NT2/D1 (cell line): ENCODE data around the gene PPP1R15A.
"Not testable (repeated sequence)": the region's sequence is repeated elsewhere in the genome, so short reads cannot be mapped to it uniquely, and the experiment has no call there.

ENCODE experiments used
- DNase-seq: peaks from one replicate; pipeline ENCODE4 v3.0.0-alpha.2; 2011; ENCODE audit warnings: low read depth, low spot score
- H3K27me3 ChIP-seq: 2 replicates; pipeline ENCODE4 v1.6.0; 2011; ENCODE audit warnings: mild to moderate bottlenecking; ENCODE audit not compliant: insufficient read length, insufficient read depth
- H3K36me3 ChIP-seq: 2 replicates; pipeline ENCODE4 v1.6.1; 2011; ENCODE audit warnings: mild to moderate bottlenecking, low read length, mixed read lengths; ENCODE audit not compliant: insufficient read depth, insufficient read length
- H3K4me1 ChIP-seq: 2 replicates; pipeline ENCODE4 v1.5.1; 2011; ENCODE audit not compliant: insufficient read depth, insufficient read length
- H3K4me3 ChIP-seq: 2 replicates; pipeline ENCODE4 v1.5.1; 2011; ENCODE audit warnings: low read depth; ENCODE audit not compliant: insufficient read length
- H3K9ac ChIP-seq: 2 replicates; pipeline ENCODE4 v1.6.0; 2011; ENCODE audit warnings: low read depth; ENCODE audit not compliant: insufficient read length
- H3K9me3 ChIP-seq: 2 replicates; pipeline ENCODE4 v1.5.1; 2011; ENCODE audit warnings: mild to moderate bottlenecking, low read length; ENCODE audit not compliant: insufficient read depth
- SUZ12 ChIP-seq: IDR thresholded peaks from 2 replicates; pipeline ENCODE4 v1.6.1; 2011; ENCODE audit not compliant: insufficient read length, insufficient read depth; ENCODE audit errors: extremely low read depth
- YY1 ChIP-seq: IDR thresholded peaks from 2 replicates; pipeline ENCODE4 v1.6.1; 2011; ENCODE audit not compliant: insufficient read length, insufficient read depth
- ZNF274 ChIP-seq: IDR thresholded peaks from 2 replicates; pipeline ENCODE4 v1.6.1; 2011; ENCODE audit warnings: mild to moderate bottlenecking, low read depth, low read length

Gene PPP1R15A

DNA sequence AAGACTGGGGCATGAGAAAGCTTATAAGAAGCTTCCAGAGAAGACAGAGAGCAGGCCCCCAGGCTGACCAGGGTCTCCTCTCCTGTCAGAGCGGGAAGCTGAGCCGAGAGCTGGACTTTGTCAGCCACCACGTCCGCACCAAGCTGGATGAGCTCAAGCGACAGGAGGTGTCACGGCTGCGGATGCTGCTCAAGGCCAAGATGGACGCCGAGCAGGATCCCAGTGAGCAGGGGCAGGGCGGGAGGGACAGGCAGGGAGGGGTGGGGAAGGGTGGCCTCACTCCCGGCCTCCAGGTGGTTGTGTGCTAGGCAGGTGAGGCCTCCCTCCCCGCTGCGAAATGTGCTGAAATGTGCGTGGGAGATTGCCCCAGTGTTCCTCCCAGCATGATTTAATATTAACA lies 33.4 kb downstream of the PPP1R15A start:
- TF ChIP-seq YY1, result no peak
- no peak for TF ChIP-seq ZNF274
- no peak for TF ChIP-seq SUZ12
- Histone ChIP-seq H3K4me3 (no peak overlapping the region), H3K36me3 (peaks cover 35% of the 10 kb centered on the region), H3K9me3 (no peaks in the 10 kb centered on the region), H3K9ac (no peak overlapping the region), H3K4me1 (no peaks in the 10 kb centered on the region), H3K27me3 (no peaks in the 10 kb centered on the region)
- DNase-seq, result no peak

GRCh38 chr19:48906324-48906723 lies 34.1 kb downstream of the PPP1R15A start:
- H3K36me3 ChIP-seq, result peaks cover 41% of the 10 kb centered on the region
- no peak overlapping the region for H3K4me3 ChIP-seq
- no peak for DNase-seq
- H3K9me3 ChIP-seq, result no peaks in the 10 kb centered on the region
- H3K9ac ChIP-seq, result no peak overlapping the region
- no peaks in the 10 kb centered on the region for H3K27me3 ChIP-seq
- H3K4me1 ChIP-seq, result no peaks in the 10 kb centered on the region
- TF ChIP-seq YY1 (no peak), SUZ12 (no peak), ZNF274 (no peak)

DNA sequence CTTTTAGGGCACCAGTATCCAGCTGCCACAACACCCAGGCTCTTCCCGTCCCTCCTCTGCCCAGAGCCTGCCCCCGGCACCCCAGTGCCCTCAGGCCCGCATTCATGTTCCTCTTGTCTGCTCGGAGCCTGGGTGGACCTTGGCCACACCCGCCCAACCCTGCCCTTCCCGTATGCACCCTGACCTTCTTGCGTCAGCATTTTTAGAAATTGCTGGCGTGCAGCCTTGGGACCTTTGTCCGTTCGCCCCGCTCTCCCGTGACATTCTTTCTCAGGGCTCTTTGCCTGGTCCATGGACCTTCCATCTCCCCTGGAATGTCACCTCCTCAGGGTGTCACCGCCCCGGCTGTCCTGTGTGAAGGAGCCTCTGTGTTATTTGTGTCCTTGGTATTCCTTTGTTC lies 35.5 kb downstream of the PPP1R15A start:
- H3K36me3 ChIP-seq, result peaks cover 44% of the 10 kb centered on the region
- no peaks in the 10 kb centered on the region for H3K27me3 ChIP-seq
- H3K4me3 ChIP-seq, result no peak overlapping the region
- H3K9ac ChIP-seq, result no peak overlapping the region
- no peak for DNase-seq
- TF ChIP-seq YY1 (no peak), SUZ12 (no peak), ZNF274 (no peak)
- no peaks in the 10 kb centered on the region for H3K4me1 ChIP-seq
- no peaks in the 10 kb centered on the region for H3K9me3 ChIP-seq

GRCh38 chr19:48909424-48910077 lies 37.3 kb downstream of the PPP1R15A start:
- H3K9ac ChIP-seq, H3K4me3 ChIP-seq, DNase-seq, H3K27me3 ChIP-seq, H3K9me3 ChIP-seq, H3K4me1 ChIP-seq: not testable (repeated sequence)
- peaks cover 51% of the 10 kb centered on the region for H3K36me3 ChIP-seq

GRCh38 chr19:48910803-48911202 lies 38.6 kb downstream of the PPP1R15A start:
- no peak overlapping the region for H3K9ac ChIP-seq
- no peak overlapping the region for H3K4me3 ChIP-seq
- H3K36me3 ChIP-seq, result peaks cover 44% of the 10 kb centered on the region
- no peaks in the 10 kb centered on the region for H3K27me3 ChIP-seq
- no peaks in the 10 kb centered on the region for H3K9me3 ChIP-seq
- H3K4me1 ChIP-seq, result no peaks in the 10 kb centered on the region
- TF ChIP-seq ZNF274 (no peak), YY1 (no peak), SUZ12 (no peak)
- no peak for DNase-seq

GRCh38 chr19:48913114-48913889 lies 41.1 kb downstream of the PPP1R15A start:
- no peaks in the 10 kb centered on the region for H3K4me1 ChIP-seq

DNA sequence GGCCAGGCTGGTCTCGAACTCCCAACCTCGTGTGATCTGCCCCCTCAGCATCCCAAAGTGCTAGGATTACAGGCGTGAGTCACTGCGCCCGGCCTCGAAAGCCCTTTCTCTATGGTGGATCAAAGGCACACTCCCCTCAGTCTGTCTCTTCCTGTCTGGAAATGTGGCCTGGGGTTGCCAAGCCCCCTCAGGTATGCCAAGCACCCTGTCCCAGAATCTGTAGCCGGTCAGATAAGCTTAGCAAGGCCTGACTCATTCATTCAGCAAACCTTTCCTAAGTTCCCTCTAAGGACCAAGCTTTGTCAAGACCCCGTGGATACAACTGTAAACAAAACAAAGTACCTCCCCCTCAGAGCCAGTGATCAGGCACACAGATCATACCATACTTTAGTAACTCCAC lies 42.0 kb downstream of the PPP1R15A start:
- no peak for DNase-seq
- Histone ChIP-seq H3K4me3 (no peak overlapping the region), H3K36me3 (peaks cover 49% of the 10 kb centered on the region), H3K27me3 (no peaks in the 10 kb centered on the region), H3K9me3 (no peaks in the 10 kb centered on the region), H3K9ac (no peak overlapping the region), H3K4me1 (no peaks in the 10 kb centered on the region)
- TF ChIP-seq ZNF274 (no peak), YY1 (no peak), SUZ12 (no peak)

More at GRCh38 chr19:48913114-48913889, 41.1 kb downstream of the PPP1R15A start:
- no peak overlapping the region for H3K4me3 ChIP-seq
- no peaks in the 10 kb centered on the region for H3K9me3 ChIP-seq
- H3K9ac ChIP-seq, result no peak overlapping the region
- DNase-seq, result no peak
- no peaks in the 10 kb centered on the region for H3K27me3 ChIP-seq
- no peak for TF ChIP-seq SUZ12
- TF ChIP-seq YY1, result no peak
- TF ChIP-seq ZNF274, result no peak
- peaks cover 47% of the 10 kb centered on the region for H3K36me3 ChIP-seq
